WI38 (cell line): ENCODE data around the gene SPTLC3.

ENCODE experiments used
- H3K4me3 ChIP-seq: 2 replicates; pipeline ENCODE4 v1.5.1; 2011; ENCODE audit warnings: low read depth, mild to moderate bottlenecking, control low read depth, low read length
- TF ChIP-seq, protein P1 (sequence below): IDR thresholded peaks from 2 replicates; pipeline ENCODE4 v1.5.1; 2012; ENCODE audit warnings: low read depth, mild to moderate bottlenecking, control low read depth, low read length

Gene SPTLC3

DNA sequence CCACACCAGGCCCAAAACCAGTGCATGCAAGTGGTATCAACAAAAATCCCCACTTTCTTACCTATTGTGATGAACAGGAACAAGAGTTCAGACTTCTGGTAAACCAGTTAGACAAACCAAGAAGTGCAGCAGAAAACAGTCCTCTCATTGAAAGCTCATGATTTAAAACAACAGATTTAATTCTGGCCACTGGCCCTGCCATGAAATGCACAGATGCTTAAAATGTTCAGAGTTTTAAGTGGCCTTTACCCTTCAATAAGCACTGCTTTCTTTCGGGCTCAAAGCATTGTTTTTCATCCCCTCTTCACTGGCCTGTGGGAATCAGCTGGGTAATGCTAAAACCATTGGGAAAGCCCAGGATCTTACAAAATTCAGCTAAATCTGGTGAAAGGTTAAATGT is 109.9 kb downstream of the SPTLC3 start:
- TF ChIP-seq, protein P1, sequence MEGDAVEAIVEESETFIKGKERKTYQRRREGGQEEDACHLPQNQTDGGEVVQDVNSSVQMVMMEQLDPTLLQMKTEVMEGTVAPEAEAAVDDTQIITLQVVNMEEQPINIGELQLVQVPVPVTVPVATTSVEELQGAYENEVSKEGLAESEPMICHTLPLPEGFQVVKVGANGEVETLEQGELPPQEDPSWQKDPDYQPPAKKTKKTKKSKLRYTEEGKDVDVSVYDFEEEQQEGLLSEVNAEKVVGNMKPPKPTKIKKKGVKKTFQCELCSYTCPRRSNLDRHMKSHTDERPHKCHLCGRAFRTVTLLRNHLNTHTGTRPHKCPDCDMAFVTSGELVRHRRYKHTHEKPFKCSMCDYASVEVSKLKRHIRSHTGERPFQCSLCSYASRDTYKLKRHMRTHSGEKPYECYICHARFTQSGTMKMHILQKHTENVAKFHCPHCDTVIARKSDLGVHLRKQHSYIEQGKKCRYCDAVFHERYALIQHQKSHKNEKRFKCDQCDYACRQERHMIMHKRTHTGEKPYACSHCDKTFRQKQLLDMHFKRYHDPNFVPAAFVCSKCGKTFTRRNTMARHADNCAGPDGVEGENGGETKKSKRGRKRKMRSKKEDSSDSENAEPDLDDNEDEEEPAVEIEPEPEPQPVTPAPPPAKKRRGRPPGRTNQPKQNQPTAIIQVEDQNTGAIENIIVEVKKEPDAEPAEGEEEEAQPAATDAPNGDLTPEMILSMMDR: no peak
- no peak overlapping the region for H3K4me3 ChIP-seq

DNA sequence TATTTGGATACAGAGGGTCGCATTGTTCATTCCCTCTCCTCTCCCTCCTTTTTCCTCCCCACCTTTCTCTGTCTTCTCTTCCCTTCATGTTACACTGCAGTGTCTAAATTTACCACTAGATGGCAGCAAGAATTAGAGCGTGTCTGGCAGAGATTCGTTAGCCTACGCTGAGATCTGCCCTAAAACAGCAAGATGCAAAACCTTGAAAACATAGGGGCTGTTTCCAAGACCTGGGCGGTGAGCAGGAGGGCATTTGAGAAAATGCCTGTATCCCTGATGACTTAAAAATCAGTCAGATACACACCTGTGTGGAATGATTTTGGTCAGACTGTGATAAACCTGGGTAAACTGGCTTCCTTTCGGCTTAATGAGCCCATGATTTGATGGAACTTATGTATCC is 110.8 kb downstream of the SPTLC3 start:
- H3K4me3 ChIP-seq: no peak overlapping the region
- TF ChIP-seq, protein P1: peak; percentile 79

DNA sequence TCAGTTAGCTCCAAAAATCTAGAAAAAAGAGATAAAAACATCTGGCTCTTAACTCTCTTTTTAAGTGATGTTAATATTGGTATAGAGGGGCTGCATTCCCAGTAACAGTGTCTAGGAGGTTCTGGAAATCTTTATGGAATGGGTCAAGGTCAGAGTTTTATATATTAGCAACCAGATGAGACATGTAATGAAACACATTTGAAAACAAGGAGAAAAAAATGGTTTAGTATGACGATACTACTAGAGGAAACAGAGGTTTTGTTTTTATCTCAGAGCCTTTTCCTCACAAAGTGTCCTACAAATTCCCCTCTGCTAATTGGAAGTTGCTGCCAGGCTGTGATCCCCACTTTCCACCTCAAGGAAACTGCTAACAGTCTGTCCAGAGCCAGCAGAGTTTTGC is 111.7 kb downstream of the SPTLC3 start:
- TF ChIP-seq, protein P1: no peak
- no peak overlapping the region for H3K4me3 ChIP-seq

DNA sequence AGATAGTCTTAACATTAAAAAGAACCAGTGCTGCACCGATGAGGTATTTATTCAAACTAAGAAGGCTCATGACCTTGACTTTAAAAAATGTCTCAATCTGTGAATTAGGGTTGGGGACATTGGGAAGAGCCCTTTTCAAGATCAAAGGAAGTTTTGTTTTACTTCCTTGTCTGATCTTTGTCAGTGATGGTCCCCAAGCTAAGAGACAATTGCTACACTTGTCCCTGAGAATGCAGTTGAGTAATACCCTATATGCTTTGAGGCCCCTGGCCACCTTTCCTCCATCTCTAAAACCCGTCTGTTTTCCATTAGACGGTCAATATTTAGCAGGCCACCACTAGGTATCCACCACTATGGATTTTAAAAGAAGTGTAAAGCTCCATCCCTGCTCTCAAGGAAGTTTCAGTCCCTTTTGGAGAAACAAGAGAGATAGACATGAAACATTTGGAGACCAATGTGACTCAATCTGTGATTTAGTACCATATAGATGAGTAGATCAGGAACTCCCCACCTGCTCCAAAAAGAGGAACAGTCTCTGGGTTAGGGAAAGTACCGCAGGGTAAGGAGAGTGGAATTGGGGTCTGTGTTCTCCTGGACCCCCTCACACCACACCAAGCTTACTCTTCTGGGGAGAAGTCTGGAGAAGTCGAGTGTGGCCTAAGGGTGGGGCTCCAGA is 113.2 kb downstream of the SPTLC3 start:
- TF ChIP-seq, protein P1: no peak
- H3K4me3 ChIP-seq: no peak overlapping the region

DNA sequence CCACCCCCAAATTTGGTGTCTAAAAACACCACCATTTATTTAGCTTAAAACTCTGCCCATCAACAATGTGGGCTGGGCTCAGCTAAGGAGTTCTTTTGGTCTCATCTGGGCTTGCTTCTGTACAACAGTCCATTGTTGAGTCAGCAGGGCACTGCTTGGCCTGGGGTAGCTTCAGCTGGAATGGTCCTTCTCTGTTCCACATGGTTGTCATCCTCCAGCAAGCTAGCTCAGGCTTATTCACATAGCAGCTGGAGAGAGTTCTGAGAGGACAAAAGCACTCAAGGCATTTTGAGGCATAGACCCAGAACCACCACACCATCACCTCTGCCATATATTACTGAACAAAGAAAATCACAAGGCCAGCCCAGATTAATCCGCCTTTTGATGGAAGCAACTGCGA is 116.7 kb downstream of the SPTLC3 start:
- TF ChIP-seq, protein P1: no peak
- H3K4me3 ChIP-seq: no peak overlapping the region

GRCh38 chr20:13128173-13128572 is 119.4 kb downstream of the SPTLC3 start:
- H3K4me3 ChIP-seq: no peak overlapping the region
- TF ChIP-seq, protein P1: no peak

- no peak overlapping the region for H3K4me3 ChIP-seq
- TF ChIP-seq, protein P1: no peak
These were observed 121.4 kb downstream of the SPTLC3 start for GRCh38 chr20:13130061-13130706.
